ENCODE data around the gene SRGAP2B. TPM values are rescaled to one million over a fixed set of nuclear protein-coding genes. Genes with fewer than 3 reads are reported as not detected.
"Not testable (repeated sequence)": the region's sequence is repeated elsewhere in the genome, so short reads cannot be mapped to it uniquely, and the experiment has no call there.

Gene SRGAP2B
- total RNA-seq, 1 experiment from 2014 or later, result 23.5 TPM

GRCh38 chr1:144922785-144923184 is 172.3 kb downstream of the SRGAP2B start:
- H3K4me3 Mint-ChIP-seq; H2BK5ac ChIP-seq (ENCODE audit: insufficient read length, low read length); H3K14ac ChIP-seq (ENCODE audit: insufficient read depth, low read length); DNase-seq; H3K27ac ChIP-seq (ENCODE audit: insufficient read length, low read depth, low read length); H3K9ac ChIP-seq (ENCODE audit: extremely low read depth, insufficient read length, low read length); H3K4me1 Mint-ChIP-seq; H3K23ac ChIP-seq (ENCODE audit: insufficient read length, low read depth, low read length); H3K18ac ChIP-seq (ENCODE audit: insufficient read length, low read depth, low read length); H2BK12ac ChIP-seq (ENCODE audit: insufficient read length, low read depth, low read length); H3K27me3 Mint-ChIP-seq (ENCODE audit: low read depth); H4K91ac ChIP-seq (ENCODE audit: insufficient read length, low read depth, low read length); H3T11ph ChIP-seq (ENCODE audit: low read length); H2BK15ac ChIP-seq (ENCODE audit: low read depth, low read length); H4K5ac ChIP-seq (ENCODE audit: insufficient read length, low read depth, low read length); H3K27ac Mint-ChIP-seq; H3K9me3 ChIP-seq (ENCODE audit: control insufficient read depth, low read depth, low read length); H3K56ac ChIP-seq (ENCODE audit: insufficient read length, low read depth, low read length); H3K4me2 ChIP-seq (ENCODE audit: insufficient read depth, insufficient read length, low read length); H3K23me2 ChIP-seq (ENCODE audit: insufficient read length, low read depth, low read length, poor library complexity, severe bottlenecking); H2AFZ ChIP-seq (ENCODE audit: low read length); H4K20me1 ChIP-seq (ENCODE audit: control insufficient read depth, insufficient read depth, insufficient read length); H2BK20ac ChIP-seq (ENCODE audit: low read depth, low read length, poor library complexity, severe bottlenecking); H3K4me1 ChIP-seq (ENCODE audit: insufficient read depth, low read length); H3K27me3 ChIP-seq (ENCODE audit: insufficient read depth, low read length); H3K79me2 ChIP-seq (ENCODE audit: insufficient read depth, low read length); H3K4ac ChIP-seq (ENCODE audit: low read depth, low read length); H2BK120ac ChIP-seq (ENCODE audit: low read depth, low read length, poor library complexity, severe bottlenecking); H2AK5ac ChIP-seq (ENCODE audit: insufficient read length, low read length); H3K79me1 ChIP-seq (ENCODE audit: insufficient read depth, low read depth, low read length, poor library complexity, severe bottlenecking); H3K36me3 Mint-ChIP-seq (ENCODE audit: insufficient read depth in 1 of 3, low read depth in 3 of 3); H4K8ac ChIP-seq (replicated peaks; ENCODE audit: insufficient read length, low read depth, low read length); H3K9me3 Mint-ChIP-seq: not testable (repeated sequence)
- WGBS (ENCODE audit: extremely low coverage, insufficient read length, low lambda C conversion rate), result no CpG with 5 or more reads among the region's 4 CpGs

DNA sequence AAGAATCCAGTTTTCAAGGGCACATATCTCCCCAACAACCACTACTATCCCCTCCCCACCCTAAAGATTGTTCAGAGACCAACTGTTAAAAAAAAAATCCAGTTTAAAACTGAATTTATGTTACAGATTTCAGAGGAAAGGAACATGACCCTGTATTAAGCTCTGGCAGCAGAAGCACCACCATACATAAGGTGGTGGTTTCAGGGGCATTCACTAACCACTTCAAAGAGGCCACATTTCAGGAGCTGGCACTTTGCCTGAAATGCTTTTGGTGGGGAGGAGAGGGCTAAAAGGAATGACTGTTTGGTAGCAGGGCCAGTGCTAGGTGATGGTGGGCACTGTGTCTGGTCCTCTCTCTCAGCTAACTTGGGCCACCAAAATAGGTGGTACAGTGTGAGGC is 176.0 kb downstream of the SRGAP2B start:
- H3K14ac ChIP-seq (ENCODE audit: insufficient read depth, low read length); DNase-seq; H2BK20ac ChIP-seq (ENCODE audit: low read depth, low read length, poor library complexity, severe bottlenecking); H3K23me2 ChIP-seq (ENCODE audit: insufficient read length, low read depth, low read length, poor library complexity, severe bottlenecking); H3K36me3 Mint-ChIP-seq (ENCODE audit: insufficient read depth in 1 of 3, low read depth in 3 of 3); H4K91ac ChIP-seq (ENCODE audit: insufficient read length, low read depth, low read length); H2AK5ac ChIP-seq (ENCODE audit: insufficient read length, low read length); H3K9me3 Mint-ChIP-seq; H3K4me1 ChIP-seq (ENCODE audit: insufficient read depth, low read length); H3K79me2 ChIP-seq (ENCODE audit: insufficient read depth, low read length); H3K9ac ChIP-seq (ENCODE audit: extremely low read depth, insufficient read length, low read length); H3K4me3 Mint-ChIP-seq; H3K27ac Mint-ChIP-seq; H2BK5ac ChIP-seq (ENCODE audit: insufficient read length, low read length); H4K8ac ChIP-seq (replicated peaks; ENCODE audit: insufficient read length, low read depth, low read length); H2BK12ac ChIP-seq (ENCODE audit: insufficient read length, low read depth, low read length); H3K23ac ChIP-seq (ENCODE audit: insufficient read length, low read depth, low read length); H2AFZ ChIP-seq (ENCODE audit: low read length); H3K27ac ChIP-seq (ENCODE audit: insufficient read length, low read depth, low read length); H2BK15ac ChIP-seq (ENCODE audit: low read depth, low read length); H3K4me2 ChIP-seq (ENCODE audit: insufficient read depth, insufficient read length, low read length); H3K4ac ChIP-seq (ENCODE audit: low read depth, low read length); H3K56ac ChIP-seq (ENCODE audit: insufficient read length, low read depth, low read length); H3K18ac ChIP-seq (ENCODE audit: insufficient read length, low read depth, low read length); H3T11ph ChIP-seq (ENCODE audit: low read length); H3K27me3 Mint-ChIP-seq (ENCODE audit: low read depth); H2BK120ac ChIP-seq (ENCODE audit: low read depth, low read length, poor library complexity, severe bottlenecking); H3K27me3 ChIP-seq (ENCODE audit: insufficient read depth, low read length); H3K4me1 Mint-ChIP-seq; H3K79me1 ChIP-seq (ENCODE audit: insufficient read depth, low read depth, low read length, poor library complexity, severe bottlenecking); H4K5ac ChIP-seq (ENCODE audit: insufficient read length, low read depth, low read length); H3K9me3 ChIP-seq (ENCODE audit: control insufficient read depth, low read depth, low read length); H4K20me1 ChIP-seq (ENCODE audit: control insufficient read depth, insufficient read depth, insufficient read length): not testable (repeated sequence)

Data from H9 (cell line).